HG02981 (cell line): ENCODE data around the gene IFI27L2.

ENCODE experiments used
- ATAC-seq: cut with Tn5 transposase; IDR thresholded peaks from one replicate; pipeline ENCODE4 v1.9.1; 2021; ENCODE audit warnings: mild to moderate bottlenecking, moderate library complexity; ENCODE audit not compliant: unreplicated experiment

IFI27L2 gene

GRCh38 chr14:94153750-94154342 lies 24.4 kb upstream of the IFI27L2 start:
- no peak for ATAC-seq

DNA sequence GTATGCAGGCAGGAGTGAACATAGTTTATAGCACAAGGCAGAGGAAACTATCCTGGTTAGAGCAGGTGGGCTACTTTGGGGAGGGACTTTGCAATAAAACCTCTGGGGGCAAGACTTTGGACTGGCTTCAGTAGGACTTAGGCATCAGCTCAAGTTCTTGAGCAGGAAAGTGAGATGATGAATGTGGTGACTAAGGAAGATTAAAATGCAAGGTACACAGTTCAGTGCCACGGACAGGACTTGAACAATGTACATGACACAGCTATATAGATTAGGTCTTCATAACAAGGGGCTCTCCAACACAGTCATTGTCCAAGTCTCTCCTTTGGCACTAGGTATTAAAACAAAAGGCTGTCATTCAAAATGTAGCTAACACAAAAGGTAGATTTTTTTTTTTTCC lies 23.3 kb upstream of the IFI27L2 start:
- ATAC-seq: no peak

- no peak for ATAC-seq
These were observed 16.6 kb upstream of the IFI27L2 start for GRCh38 chr14:94145902-94146527.

DNA sequence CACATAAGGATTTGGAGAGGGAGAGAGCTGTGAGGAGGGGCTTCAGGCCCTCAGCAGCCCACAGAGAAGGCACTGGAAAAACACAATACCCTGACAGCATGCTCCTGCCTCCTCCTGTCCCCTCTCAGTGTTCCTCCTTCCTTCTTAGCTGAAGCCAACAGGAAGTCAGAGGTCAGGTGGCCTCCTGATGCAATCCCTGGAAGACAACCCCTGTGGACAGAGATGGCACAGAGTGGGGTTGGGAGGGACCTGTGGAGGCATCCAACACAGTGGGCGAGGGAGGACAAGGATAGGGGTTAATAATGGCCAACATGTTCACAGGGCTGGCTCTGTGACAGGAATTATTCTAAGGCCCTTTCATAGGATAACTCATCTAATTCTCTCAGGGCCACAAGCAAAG lies 15.4 kb upstream of the IFI27L2 start:
- ATAC-seq: no peak

GRCh38 chr14:94143711-94144110 lies 14.3 kb upstream of the IFI27L2 start:
- no peak for ATAC-seq

DNA sequence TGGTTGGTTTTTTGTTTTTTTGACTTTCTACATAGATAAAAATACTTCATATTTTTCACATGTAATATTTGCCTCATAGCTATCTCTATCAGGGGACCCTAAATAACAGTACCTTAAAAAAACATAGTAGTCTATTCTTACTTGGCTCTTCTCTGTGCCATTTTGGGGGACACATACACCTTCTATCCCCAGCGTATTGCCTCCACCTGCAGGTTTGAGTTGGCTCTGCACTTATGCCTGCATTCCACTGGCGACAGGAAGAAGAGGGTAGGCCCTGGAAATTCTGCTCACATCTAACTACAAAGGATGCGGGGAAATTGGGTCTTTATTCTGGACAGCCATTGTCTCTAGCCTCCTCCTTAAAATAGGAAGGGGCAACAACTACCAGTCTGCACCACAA lies 13.8 kb upstream of the IFI27L2 start:
- no peak for ATAC-seq

DNA sequence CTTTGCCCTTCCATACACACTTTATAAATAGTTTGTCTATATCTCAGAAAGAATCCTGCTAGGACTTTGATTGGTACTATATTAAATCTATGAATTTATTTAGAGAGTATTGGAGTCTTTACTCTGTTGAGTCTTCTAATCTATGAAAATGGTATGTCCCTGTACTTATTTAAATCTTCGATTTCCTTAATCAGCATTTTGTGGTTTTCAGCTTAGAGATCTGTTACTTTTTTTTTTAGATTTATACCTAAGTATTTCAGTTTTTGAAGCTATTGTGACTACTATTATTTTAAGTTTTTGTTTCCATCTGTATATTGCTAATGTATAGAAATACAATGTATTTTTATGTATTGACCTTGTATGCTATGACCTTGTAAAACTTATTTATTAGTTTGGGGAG lies 13.4 kb upstream of the IFI27L2 start:
- ATAC-seq: no peak

DNA sequence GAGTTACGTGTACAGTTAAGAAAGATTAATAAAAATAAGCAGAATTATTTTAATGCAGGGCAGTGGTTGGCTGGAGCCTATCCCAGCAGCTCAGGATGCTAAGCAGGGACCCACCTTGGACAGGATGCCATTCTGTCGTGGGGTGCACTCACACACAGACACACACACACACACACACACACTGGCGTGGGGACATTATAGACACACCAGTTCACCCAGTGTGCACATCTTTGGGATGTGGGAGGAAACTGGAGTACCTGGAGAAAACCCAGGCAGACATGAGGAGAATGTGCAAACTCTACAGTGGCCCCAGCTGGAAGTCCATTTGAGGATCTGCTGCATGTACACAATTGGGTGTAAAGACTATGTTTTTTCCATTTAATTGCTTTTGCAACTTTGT lies 12.8 kb upstream of the IFI27L2 start:
- ATAC-seq: no peak

DNA sequence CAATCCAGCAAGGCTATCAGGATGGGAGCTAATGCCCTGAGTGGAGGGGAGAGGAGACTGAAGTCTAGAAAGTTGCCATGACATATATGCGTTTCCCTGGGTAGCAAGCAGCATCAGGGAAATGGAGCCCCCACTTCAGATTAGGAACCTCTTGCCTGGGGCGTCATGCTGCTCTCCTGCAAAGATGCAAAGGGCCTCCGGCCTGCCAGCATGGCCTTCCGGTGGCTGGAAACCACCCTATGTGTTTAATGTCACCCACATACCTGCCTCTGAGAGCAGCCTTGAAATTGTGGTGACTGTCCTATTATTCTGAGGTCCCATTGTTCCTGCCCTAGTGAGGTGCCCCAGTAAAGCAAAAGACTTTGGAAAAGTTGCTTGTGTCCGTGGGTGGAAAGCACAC lies 10.0 kb upstream of the IFI27L2 start:
- no peak for ATAC-seq

DNA sequence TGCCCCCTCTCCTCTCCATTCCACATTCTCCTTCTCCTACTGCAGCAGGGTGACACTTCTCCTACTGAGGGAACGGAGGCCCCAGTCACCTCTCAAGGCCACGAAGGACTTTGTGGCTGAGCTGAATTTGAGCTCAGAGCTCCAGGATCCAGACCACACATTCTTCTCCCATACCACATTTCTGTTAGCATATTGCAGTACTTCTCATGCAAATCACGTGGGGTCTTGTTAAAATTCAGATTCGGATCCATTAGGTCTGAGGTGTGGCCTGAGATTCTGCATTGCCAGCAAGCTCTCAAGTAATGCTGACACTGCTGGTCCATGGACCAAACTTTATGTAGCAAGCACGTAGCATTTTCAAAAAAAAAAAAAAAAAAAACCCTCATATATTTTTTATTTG lies 9.6 kb upstream of the IFI27L2 start:
- no peak for ATAC-seq

DNA sequence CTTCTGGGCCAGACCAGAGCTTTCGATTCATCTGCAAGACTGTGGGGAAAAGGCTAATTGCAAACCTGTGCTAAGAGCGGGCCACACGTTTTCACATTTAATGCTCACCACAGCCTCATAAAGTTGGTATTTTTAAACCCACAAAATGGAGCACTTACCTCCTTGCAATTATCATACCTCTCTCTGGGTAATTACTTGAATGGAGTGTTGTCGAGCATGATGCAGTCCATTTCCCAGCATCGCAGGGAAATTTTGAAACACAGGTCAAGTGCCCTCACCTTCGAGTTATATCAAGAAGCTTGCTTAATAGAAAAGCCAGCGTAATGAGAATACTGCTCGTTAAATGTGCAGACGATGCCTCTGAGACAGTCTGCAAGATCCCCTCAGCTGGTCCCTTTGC lies 8.8 kb upstream of the IFI27L2 start:
- ATAC-seq: no peak

- ATAC-seq: peak; percentile 82
These were observed 7.3 kb upstream of the IFI27L2 start for GRCh38 chr14:94136575-94137331.

GRCh38 chr14:94135476-94135875 lies 6.1 kb upstream of the IFI27L2 start:
- ATAC-seq: no peak

DNA sequence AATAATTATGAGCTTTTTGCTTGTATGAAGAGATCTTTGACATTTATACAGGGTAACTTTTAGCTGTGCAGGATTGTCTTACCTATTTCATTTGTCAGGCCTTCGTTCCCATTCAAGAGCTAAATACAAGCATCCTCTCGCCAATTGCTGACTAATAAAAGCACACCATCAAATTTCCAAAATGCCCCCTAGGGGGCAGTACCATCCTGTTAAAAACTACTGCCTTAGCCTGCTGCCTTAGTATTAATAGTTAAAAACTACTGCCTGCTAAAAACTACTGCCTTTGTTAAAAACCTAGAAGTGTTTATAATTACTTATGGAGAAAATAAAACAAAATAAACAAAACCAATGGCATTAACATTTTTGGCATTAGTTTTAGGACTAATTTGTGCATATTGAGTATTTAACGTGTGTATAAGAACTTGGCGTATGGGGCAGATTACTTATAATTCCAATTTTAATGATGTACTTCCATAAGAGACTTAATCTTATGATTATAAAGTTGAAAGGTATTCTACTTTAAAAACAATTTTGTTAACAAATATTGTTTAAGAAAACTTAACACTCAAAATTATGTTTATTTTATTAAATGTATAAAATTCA lies 3.0 kb upstream of the IFI27L2 start:
- peak; percentile 32 for ATAC-seq

DNA sequence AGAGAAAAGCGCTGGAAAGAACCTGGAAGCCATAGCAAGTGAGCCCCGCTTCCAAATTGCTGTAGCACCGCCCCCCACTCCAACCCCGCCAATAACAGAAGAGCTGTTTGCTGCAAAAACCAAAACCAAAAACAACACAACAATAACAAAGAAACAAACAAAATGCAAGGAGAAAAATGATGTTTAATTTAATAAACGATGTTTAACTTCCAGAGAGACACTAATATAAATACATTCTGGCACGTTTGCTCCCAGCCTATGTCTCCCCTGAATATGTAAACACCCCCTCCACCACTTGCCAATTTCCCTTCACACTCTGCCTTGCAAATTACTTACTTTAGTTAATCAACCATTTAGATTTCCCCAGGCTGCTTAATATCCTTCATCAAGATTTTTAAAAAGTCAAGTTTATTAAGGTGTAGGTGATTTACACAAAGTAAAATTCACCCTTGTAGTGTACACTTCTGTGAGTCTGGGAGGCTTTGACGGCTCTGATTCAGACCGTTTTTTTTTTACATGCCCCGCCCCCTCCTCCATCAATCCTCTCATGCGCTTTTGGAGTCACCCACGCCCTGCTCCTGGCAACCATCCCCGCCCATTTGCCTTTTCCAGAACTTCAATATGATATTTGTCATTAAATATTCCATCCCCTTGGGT lies 482 bp upstream of the IFI27L2 start:
- no peak for ATAC-seq

- ATAC-seq: no peak
These were observed 1.1 kb downstream of the IFI27L2 start for GRCh38 chr14:94128216-94128839.

GRCh38 chr14:94127330-94127729 lies 2.1 kb downstream of the IFI27L2 start:
- ATAC-seq: no peak

GRCh38 chr14:94126800-94127199 lies 2.6 kb downstream of the IFI27L2 start:
- ATAC-seq: no peak

DNA sequence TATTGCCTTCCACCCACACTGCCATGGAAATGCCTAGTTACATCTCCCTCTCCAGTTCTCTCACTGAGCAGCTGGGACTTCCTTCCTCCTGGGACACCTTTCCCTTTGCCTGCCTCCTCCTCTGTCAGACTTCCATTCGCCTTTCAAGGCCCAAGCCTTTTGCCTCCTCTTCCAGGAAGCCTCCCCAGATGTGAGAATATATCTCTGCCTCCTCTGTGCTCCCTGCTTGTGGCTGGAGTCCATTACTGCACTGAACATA lies 3.1 kb downstream of the IFI27L2 start:
- ATAC-seq: no peak

GRCh38 chr14:94125659-94126418 lies 3.6 kb downstream of the IFI27L2 start:
- no peak for ATAC-seq
